ENCODE measurements around the gene COL2A1.

COL2A1 gene

DNA sequence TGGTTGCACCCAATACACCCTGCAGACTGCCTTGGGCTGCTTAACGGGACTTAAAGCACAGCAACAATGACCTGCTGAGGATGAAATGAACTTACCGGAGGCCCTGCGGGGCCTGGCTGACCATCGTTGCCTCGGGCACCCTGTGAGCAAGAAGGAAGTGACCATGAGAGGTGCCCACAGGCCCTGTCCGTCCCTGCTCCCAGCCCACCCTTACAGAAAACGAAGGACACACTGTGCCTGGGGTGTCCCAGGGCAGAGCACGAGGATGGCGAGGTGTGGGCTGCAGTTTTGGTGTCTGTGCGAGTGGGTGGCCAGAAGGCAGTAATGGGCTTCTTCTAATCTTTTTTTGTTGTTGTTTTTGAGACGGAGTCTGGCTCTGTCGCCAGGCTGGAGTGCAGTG is 14.6 kb downstream of the COL2A1 start:
- no peak for DNase-seq (ENCODE audit: low read depth in 2 of 2)

GRCh38 chr12:47989023-47989417 is 15.3 kb downstream of the COL2A1 start:
- DNase-seq (ENCODE audit: low read depth in 2 of 2): no peak

- DNase-seq (ENCODE audit: low read depth in 2 of 2): no peak
Observed at GRCh38 chr12:47988073-47989022, 15.9 kb downstream of the COL2A1 start.

- DNase-seq (ENCODE audit: low read depth in 2 of 2): no peak
Observed at GRCh38 chr12:47987411-47988072, 16.7 kb downstream of the COL2A1 start.

DNA sequence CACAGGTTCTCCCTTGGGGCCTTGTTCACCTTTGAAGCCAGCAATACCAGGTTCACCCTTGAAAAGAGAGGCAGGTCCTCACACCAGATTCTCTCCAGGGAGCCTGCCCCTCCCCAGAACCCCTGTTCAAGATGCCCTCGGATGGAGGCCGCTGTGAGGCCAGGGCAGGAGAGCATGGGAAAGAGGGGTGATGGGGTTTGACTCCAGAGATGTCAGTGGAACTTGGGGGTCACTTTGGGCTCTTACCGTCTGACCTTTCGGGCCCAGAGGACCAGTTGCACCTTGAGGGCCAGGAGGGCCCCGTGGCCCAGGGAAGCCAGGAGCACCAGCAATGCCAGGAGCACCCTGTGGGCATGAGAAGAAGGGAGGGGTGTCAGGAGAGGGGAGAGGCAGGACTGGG is 17.4 kb downstream of the COL2A1 start:
- DNase-seq (ENCODE audit: low read depth in 2 of 2): no peak

GRCh38 chr12:47986291-47986660 is 18.0 kb downstream of the COL2A1 start:
- DNase-seq (ENCODE audit: low read depth in 2 of 2): no peak

GRCh38 chr12:47985596-47986290 is 18.5 kb downstream of the COL2A1 start:
- DNase-seq (ENCODE audit: low read depth in 2 of 2): no peak

GRCh38 chr12:47984331-47984801 is 19.9 kb downstream of the COL2A1 start:
- DNase-seq (ENCODE audit: low read depth in 2 of 2): no peak

- no peak for DNase-seq (ENCODE audit: low read depth in 2 of 2)
Observed at GRCh38 chr12:47983541-47984115, 20.6 kb downstream of the COL2A1 start.

DNA sequence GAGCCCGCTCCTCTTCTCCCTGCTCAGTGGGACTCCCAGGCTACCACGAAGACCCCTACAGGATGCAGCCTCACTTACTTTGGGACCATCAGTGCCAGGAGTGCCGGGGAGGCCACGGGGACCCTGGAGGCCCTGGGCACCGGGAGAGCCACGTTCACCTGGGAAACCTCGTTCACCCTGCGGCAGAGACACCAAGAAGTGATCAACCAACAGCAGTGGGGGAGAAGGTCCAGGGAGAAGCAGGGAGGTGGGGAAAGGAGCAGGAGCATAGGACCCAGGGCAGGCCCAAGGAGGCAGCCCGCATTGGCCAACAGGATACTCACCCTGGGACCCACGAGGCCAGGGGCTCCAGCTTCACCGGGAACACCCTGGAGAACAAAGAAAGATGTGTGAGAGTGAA is 21.5 kb downstream of the COL2A1 start:
- DNase-seq (ENCODE audit: low read depth in 2 of 2): no peak

- DNase-seq (ENCODE audit: low read depth in 2 of 2): no peak
Observed at GRCh38 chr12:47982311-47982710, 22.0 kb downstream of the COL2A1 start.

GRCh38 chr12:47981496-47982260 is 22.6 kb downstream of the COL2A1 start:
- no peak for DNase-seq (ENCODE audit: low read depth in 2 of 2)

- DNase-seq (ENCODE audit: low read depth in 2 of 2): no peak
Observed at GRCh38 chr12:47980779-47981495, 23.3 kb downstream of the COL2A1 start.

DNA sequence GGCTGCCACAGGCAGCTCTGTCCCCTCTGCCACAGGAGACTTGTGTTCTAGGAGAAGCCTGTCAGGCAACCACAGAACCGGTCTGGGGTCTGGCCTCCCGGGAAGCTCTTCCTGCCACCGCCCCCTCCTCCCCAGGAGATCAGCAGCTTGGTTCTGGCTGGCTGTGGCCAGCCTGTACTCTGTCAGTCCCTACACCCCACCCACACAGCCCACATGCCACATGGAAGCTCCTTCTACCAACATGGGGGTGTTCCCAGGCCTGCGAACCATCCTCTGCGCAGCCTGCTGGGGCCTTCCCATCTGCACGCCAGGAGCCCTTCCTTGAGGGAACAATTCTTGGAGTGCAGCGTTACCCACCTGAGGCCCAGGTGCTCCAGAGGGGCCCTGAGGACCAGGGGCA is 24.1 kb downstream of the COL2A1 start:
- DNase-seq (ENCODE audit: low read depth in 2 of 2): no peak

DNA sequence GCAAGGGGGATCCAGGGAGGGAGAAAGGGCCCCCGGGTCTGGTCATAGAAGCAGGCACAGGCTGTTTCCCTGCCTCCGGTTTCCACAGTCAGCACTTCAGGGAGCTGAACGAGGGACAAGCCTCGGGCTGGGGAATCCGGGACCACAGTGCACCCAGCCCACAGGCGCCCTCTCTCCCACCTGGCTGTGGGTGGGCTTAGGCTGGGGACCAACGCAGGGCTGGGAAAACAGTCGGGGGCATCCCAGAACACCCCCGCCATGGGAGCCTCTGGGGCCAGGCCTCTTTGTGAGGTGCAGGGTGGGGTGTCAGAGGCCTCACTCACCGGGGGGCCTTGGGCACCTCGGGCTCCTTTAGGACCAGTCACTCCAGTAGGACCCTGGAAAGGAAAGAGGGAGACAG is 24.6 kb downstream of the COL2A1 start:
- DNase-seq (ENCODE audit: low read depth in 2 of 2): no peak

- no peak for DNase-seq (ENCODE audit: low read depth in 2 of 2)
Observed at GRCh38 chr12:47979166-47979565, 25.1 kb downstream of the COL2A1 start.

GRCh38 chr12:47978598-47978873 is 25.7 kb downstream of the COL2A1 start:
- no peak for DNase-seq (ENCODE audit: low read depth in 2 of 2)

- DNase-seq (ENCODE audit: low read depth in 2 of 2): no peak
Observed at GRCh38 chr12:47977772-47978597, 26.3 kb downstream of the COL2A1 start.

DNA sequence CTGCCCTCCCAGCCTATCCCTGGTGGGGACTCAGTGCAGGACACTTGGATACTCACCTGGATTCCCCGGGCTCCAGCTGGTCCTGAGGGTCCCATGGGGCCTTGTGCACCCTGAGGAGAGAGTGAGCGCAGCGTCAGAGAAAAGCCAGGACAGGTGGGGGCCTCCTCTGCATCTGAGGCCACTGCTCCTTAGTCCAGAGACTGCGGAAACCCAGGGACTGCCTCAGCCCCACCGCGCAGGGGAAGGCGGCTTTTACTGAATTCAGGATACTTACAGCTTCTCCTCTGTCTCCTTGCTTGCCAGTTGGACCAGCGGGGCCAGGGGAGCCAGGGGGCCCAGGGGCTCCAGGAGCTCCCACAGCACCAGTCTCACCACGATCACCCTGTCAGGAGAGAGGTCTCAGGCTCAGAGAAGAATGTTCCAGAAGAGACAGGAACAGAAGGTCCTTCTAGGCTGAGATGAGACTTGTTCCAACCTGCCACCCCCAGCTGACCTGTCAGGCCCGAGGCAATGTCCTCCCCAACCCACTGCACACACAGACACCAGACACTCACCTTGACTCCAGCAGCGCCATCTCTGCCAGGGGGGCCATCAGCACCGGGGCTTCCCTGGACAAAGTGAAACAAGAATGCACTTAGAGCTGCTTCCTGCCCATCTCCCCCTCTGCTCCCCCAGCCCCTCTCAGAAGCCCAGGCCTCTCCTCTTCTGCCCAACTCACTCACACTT is 27.1 kb downstream of the COL2A1 start:
- DNase-seq (ENCODE audit: low read depth in 2 of 2): no peak

Data from stimulated activated CD8-positive, alpha-beta memory T cell treated with anti-CD3 and anti-CD28 coated beads, Interleukin-15, amount 100 ng/mL, for 4 hours (primary cell).